LNCAP (cell line): Measurements from ENCODE around the gene STIM1.

Experiments
- CTCF ChIP-seq: fragments of 450-650 bp; IDR thresholded peaks from 2 replicates; pipeline ENCODE4 v1.5.1; 2017; ENCODE audit warnings: mild to moderate bottlenecking

The STIM1 gene

GRCh38 chr11:3876613-3877012 lies 21.1 kb downstream of the STIM1 start:
- TF ChIP-seq CTCF: no peak

GRCh38 chr11:3877364-3878257 lies 22.1 kb downstream of the STIM1 start:
- TF ChIP-seq CTCF: no peak

GRCh38 chr11:3878258-3878584 lies 22.8 kb downstream of the STIM1 start:
- no peak for TF ChIP-seq CTCF

DNA sequence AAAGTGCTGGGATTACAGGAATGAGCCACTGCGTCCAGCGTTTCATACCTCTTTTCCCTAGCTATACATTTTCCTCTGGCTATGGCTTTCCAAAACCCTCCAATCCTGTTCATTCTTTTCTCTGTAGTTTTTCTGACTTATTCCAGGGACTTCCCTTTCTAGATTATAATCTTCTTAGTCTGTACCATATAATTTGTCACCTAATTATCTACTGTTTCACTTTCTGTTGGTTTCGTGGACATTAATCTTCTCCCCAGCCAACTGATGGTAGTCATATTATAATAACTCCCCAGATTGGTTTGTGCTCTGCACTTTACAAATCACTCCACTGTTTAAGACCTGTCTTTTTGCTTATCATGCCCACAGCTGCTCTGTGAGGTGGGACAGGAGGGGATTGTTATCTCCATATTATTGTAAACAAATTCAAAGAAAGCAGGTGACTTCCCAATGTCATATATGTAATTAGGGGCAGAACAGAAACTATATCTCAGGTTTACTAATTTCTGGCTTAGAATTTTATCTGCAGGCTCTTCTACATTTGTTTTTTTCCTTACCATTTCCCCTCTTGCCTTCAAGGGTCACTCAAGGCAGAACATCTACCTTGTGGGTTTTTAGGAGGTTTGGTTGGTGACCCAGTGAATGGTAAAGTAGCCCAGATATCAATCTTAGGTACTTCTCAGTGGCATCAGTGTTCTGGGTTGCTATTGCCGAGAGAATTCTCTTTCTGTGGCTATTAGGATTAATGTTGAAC lies 23.9 kb downstream of the STIM1 start:
- TF ChIP-seq CTCF: no peak

DNA sequence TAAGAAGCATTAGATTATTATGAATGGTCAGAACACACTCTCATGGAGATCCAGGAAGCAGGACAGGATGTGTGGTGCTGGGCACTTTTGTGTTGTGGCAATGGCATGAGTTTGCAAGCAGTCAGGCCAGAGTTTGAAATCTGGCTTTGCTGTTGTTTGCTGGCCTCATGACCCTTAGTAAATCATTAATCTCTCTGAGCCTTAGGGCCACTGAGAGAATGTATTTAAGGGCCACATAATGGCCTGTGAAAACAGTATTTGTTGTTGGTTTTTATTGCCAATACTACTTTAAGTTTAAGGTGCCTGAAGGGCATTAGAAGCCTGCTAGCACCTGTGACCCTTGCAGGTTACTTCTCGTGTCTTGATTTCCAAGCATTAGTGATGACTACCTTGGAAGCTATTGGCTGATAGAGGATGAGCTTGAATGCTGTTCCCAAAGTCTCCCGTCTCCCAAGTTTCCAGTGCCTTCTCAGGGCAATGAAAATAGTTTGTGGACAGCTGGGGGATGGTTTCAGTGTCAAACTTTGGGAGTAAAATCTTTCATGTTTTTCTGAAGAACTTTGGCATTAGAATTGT lies 24.6 kb downstream of the STIM1 start:
- TF ChIP-seq CTCF: no peak

- no peak for TF ChIP-seq CTCF
These were observed 25.3 kb downstream of the STIM1 start for GRCh38 chr11:3880724-3881123.

DNA sequence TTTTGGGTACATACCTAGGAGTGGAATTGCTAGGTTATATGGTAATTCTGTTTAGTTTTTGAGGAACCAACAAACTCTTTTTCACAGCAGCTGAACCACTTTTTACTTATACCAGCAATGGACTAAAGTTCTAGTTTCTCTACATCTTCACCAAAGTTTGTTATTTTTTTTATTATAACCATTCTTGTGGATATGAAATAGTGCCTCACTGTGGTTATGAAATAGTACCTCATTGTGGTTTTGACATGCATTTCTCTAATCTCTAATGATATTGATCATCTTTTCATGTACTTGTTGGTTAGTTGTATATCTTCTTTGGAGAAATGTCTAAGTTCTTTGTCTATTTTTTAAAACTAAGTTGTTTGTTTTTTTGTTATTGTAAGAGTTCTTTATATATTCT lies 27.2 kb downstream of the STIM1 start:
- TF ChIP-seq CTCF: no peak
